Progenitor cell of endocrine pancreas (in vitro differentiated cells): ENCODE results near the gene NT5C2. TPM values are rescaled to one million over a fixed set of nuclear protein-coding genes. Genes with fewer than 3 reads are reported as not detected.
A peak's percentile ranks its signal among the peaks of the same experiment; 100 is the strongest.

Source experiments
- DNase-seq: peaks from one replicate; pipeline ENCODE4 v3.0.0; 2021; ENCODE audit warnings: low spot score; ENCODE audit not compliant: unreplicated experiment
- H3K27ac Mint-ChIP-seq: 2 replicates; pipeline ENCODE4 v1.8.0; 2021; ENCODE audit warnings: mild to moderate bottlenecking, moderate library complexity, mixed read lengths
- H3K27me3 Mint-ChIP-seq: 2 replicates; pipeline ENCODE4 v1.8.0; 2021; ENCODE audit warnings: mixed read lengths
- H3K36me3 Mint-ChIP-seq: 2 replicates; pipeline ENCODE4 v1.8.0; 2022; ENCODE audit warnings: mixed read lengths; ENCODE audit not compliant: insufficient read depth
- H3K4me1 Mint-ChIP-seq: 2 replicates; pipeline ENCODE4 v1.8.0; 2021; ENCODE audit warnings: low read depth, mixed read lengths
- H3K4me3 Mint-ChIP-seq: 2 replicates; pipeline ENCODE4 v1.8.0; 2021; ENCODE audit warnings: low read depth, mild to moderate bottlenecking, moderate library complexity, mixed read lengths
- H3K9me3 Mint-ChIP-seq: 2 replicates; pipeline ENCODE4 v1.8.0; 2021; ENCODE audit warnings: low read depth, mixed read lengths
- total RNA-seq: library from RNA; stranded (reverse); gene quantifications from 2 replicates; pipeline ENCODE4 v1.2.1, GENCODE V29; 2021
- TF ChIP-seq, protein P1 (sequence below): fragments of 200-600 bp; sonication (generic); IDR thresholded peaks from one replicate; pipeline ENCODE4 v1.5.0; 2021; ENCODE audit warnings: antibody characterized with exemption, mild to moderate bottlenecking; ENCODE audit not compliant: unreplicated experiment

The NT5C2 gene
- total RNA-seq, 1 donor from 2014 or later = 131 TPM

DNA sequence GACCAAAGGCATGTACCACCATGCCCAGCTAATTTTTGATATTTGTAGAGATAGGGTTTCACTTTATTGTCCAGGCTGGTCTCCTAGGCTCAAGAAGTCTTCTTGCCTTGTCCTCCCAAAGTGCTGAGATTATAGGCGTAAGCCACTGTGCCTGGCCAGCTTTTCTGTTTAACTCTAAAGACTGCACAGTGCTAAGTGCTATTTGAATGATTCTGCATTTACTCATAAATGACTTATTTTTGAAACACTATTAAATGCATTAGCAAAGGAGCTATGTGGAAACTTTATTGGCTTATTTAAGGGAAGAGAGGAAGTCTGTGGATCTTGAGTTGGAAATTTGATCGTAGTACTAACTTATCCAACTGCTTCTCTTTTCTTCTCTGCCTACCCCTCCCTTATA, 89.1 kb downstream of the NT5C2 start:
- Mint-ChIP-seq H3K27ac (no peak overlapping the region), H3K4me3 (no peak overlapping the region), H3K4me1 (no peaks in the 10 kb centered on the region), H3K36me3 (peaks cover 8% of the 10 kb centered on the region), H3K9me3 (no peaks in the 10 kb centered on the region), H3K27me3 (no peaks in the 10 kb centered on the region)
- TF ChIP-seq, protein P1, sequence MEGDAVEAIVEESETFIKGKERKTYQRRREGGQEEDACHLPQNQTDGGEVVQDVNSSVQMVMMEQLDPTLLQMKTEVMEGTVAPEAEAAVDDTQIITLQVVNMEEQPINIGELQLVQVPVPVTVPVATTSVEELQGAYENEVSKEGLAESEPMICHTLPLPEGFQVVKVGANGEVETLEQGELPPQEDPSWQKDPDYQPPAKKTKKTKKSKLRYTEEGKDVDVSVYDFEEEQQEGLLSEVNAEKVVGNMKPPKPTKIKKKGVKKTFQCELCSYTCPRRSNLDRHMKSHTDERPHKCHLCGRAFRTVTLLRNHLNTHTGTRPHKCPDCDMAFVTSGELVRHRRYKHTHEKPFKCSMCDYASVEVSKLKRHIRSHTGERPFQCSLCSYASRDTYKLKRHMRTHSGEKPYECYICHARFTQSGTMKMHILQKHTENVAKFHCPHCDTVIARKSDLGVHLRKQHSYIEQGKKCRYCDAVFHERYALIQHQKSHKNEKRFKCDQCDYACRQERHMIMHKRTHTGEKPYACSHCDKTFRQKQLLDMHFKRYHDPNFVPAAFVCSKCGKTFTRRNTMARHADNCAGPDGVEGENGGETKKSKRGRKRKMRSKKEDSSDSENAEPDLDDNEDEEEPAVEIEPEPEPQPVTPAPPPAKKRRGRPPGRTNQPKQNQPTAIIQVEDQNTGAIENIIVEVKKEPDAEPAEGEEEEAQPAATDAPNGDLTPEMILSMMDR = no peak
- DNase-seq = no peak

DNA sequence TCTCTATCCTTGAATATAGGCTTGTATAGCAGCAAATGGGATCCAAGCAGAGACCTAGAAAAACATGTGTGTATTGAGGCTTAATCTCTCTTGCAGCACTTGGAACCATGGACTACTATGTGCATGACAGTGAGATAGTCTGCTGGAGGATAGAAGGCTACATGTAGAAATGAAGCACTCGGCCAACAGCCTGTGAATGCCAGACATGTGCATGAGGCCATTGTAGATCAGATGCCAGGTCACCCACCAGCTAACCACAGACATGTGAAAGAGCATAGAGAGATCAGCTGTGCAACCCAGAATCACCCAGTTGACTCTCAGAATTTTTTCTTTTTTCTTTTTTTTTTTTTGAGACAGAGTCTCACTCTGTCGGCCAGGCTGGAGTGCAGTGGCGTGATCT, 90.9 kb downstream of the NT5C2 start:
- H3K4me1 Mint-ChIP-seq = no peaks in the 10 kb centered on the region
- H3K4me3 Mint-ChIP-seq = no peak overlapping the region
- H3K36me3 Mint-ChIP-seq = peaks cover 5% of the 10 kb centered on the region
- no peak for DNase-seq
- TF ChIP-seq, protein P1 = no peak
- H3K27ac Mint-ChIP-seq = no peak overlapping the region
- H3K27me3 Mint-ChIP-seq = no peaks in the 10 kb centered on the region
- H3K9me3 Mint-ChIP-seq = no peaks in the 10 kb centered on the region

GRCh38 chr10:103100620-103101019, 92.5 kb downstream of the NT5C2 start:
- Mint-ChIP-seq H3K4me3 (no peak overlapping the region), H3K36me3 (peaks cover 10% of the 10 kb centered on the region), H3K27me3 (no peaks in the 10 kb centered on the region), H3K27ac (no peak overlapping the region), H3K9me3 (no peaks in the 10 kb centered on the region), H3K4me1 (no peaks in the 10 kb centered on the region)
- TF ChIP-seq, protein P1 = no peak
- DNase-seq = no peak

DNA sequence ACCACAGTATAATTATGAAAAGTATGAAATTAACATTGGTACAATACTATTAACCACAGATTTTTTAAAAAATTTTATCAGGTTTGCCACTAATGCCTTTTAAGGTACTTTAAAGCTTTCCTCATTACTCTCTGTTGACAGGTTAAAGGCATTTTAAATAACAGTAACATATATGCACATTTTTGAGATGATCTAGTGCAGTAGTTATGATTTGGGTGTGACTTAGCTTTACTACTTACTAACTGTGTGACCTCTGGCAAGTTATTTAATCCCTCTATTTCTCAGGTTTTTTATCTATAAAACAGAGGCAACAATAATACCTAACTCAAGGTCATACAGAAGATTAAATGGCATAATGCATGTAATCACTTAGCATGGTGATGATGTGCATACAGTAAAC, 94.8 kb downstream of the NT5C2 start:
- Mint-ChIP-seq H3K4me3 (no peak overlapping the region), H3K9me3 (no peaks in the 10 kb centered on the region), H3K36me3 (peaks cover 17% of the 10 kb centered on the region), H3K27ac (no peak overlapping the region), H3K27me3 (no peaks in the 10 kb centered on the region), H3K4me1 (no peaks in the 10 kb centered on the region)
- DNase-seq = no peak
- TF ChIP-seq, protein P1 = no peak

DNA sequence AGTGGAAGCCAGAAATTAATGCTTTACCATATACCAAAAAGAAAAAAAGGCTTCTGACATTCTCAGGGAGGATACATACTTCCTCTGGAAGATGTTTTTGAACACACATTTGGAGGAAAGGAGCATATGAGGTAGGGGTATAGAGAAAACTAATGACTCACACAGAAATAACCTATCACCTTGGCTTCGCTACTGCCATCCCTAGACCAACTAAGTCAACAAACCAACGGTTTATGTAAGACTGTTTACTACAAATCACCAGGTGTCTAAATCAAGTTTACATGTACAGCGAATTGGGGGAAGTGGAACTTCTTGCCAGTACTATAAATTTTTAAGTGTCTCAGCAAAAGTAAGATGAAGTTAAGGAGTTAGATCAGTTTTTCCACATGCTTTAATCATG, 96.9 kb downstream of the NT5C2 start:
- peak overlapping the region; percentile 18 for H3K27ac Mint-ChIP-seq
- H3K9me3 Mint-ChIP-seq = no peaks in the 10 kb centered on the region
- TF ChIP-seq, protein P1 = no peak
- H3K36me3 Mint-ChIP-seq = peaks cover 23% of the 10 kb centered on the region
- no peak for DNase-seq
- H3K4me1 Mint-ChIP-seq = no peaks in the 10 kb centered on the region
- H3K27me3 Mint-ChIP-seq = no peaks in the 10 kb centered on the region
- H3K4me3 Mint-ChIP-seq = no peak overlapping the region

GRCh38 chr10:103095005-103095404, 98.1 kb downstream of the NT5C2 start:
- Mint-ChIP-seq H3K4me1 (no peaks in the 10 kb centered on the region), H3K9me3 (no peaks in the 10 kb centered on the region), H3K4me3 (no peak overlapping the region), H3K27me3 (no peaks in the 10 kb centered on the region), H3K36me3 (peaks cover 29% of the 10 kb centered on the region), H3K27ac (no peak overlapping the region)
- TF ChIP-seq, protein P1 = no peak
- DNase-seq = no peak
